Heart left ventricle (tissue), 13 donors: Measurements from ENCODE around the gene ZFP30.

ENCODE experiments used
- POLR2A ChIP-seq, 2 donors: fragments of 450-650 bp; IDR thresholded peaks; one replicate each; pipeline ENCODE4 v1.6.1; 2017; ENCODE audit warnings: antibody characterized with exemption in 2 of 2, mild to moderate bottlenecking in 2 of 2, moderate library complexity in 2 of 2
- TF ChIP-seq, protein P1 (sequence below), 12 donors: fragments of 200-600 bp; sonication (generic) in 4 of 12; IDR thresholded peaks; one replicate each; pipeline versions ENCODE4 v1.5.0 to v1.8.0; 2018 to 2022; ENCODE audit warnings: antibody characterized with exemption in 12 of 12, mild to moderate bottlenecking in 5 of 12
- donor health status: ischemic (EF 13 %, LVEDD 7.1; RV severe dilation, severe dysfunction).
- donor health status: DM: no; HTN: yes; CAD: no.
- donor health status: DM: no; HTN: no; CAD: no.
- donor health status: ischemic (EF 25% LVEDD 6.9; RV normal size, moderate dysfunction).
- donor health status: ischemic (EF 25% LVEDD 5.7; RV mildly dilated, moderate dysfunction).
- donor health status: ischemic (EF 35%, LVEDD 5.7; RV mildly dilated, moderate dysfunction).
- donor health status: nonischemic (EF 11% LVEDD 7.7; RV severe dilation, severe dysfunction).
- donor health status: DM: yes; HTN: yes; CAD: no.
- donor health status: PGD.
- donor health status: ischemic (EF 29% LVEDD 5.4; RV normal size, mild dysfunction).
- donor health status: nonischemic (EF 23%, LVEDD 6.1; RV moderate dilation, normal function).

DNA sequence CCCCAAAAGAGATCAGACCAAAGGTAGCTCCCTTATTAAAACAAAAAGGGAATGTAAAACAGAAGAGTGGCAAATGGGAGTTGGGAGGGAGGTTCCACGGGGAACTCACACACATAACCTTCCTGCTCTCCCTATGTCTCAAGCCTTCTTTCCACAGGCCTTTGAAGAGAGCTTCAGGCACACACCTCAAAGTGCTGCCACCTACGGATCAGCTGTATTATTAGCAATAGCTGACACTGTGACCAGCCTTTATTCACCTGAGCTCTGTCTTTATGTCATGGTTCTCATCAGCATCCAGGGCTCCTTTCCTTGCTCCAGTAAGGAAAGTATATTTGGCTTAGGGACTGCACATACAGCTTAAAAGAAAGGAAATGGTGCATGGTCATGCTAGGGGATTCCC is 71.9 kb downstream of the ZFP30 start:
- TF ChIP-seq, protein P1, sequence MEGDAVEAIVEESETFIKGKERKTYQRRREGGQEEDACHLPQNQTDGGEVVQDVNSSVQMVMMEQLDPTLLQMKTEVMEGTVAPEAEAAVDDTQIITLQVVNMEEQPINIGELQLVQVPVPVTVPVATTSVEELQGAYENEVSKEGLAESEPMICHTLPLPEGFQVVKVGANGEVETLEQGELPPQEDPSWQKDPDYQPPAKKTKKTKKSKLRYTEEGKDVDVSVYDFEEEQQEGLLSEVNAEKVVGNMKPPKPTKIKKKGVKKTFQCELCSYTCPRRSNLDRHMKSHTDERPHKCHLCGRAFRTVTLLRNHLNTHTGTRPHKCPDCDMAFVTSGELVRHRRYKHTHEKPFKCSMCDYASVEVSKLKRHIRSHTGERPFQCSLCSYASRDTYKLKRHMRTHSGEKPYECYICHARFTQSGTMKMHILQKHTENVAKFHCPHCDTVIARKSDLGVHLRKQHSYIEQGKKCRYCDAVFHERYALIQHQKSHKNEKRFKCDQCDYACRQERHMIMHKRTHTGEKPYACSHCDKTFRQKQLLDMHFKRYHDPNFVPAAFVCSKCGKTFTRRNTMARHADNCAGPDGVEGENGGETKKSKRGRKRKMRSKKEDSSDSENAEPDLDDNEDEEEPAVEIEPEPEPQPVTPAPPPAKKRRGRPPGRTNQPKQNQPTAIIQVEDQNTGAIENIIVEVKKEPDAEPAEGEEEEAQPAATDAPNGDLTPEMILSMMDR (IDR thresholded peaks at IDR 0.05), result no peak
- TF ChIP-seq POLR2A (IDR thresholded peaks at IDR 0.05), result no peak
